Astrocyte (in vitro differentiated cells and primary cell): ENCODE results near the gene BPIFA3. TPM values are rescaled to one million over a fixed set of nuclear protein-coding genes. Genes with fewer than 3 reads are reported as not detected.

Experiments used
- DNase-seq: peaks from one replicate; pipeline ENCODE4 v3.0.0-alpha.2; 2010; ENCODE audit warnings: low read depth
- FAIRE-seq: peaks from 2 replicates; lab custom pipeline; 2011; peaks lifted over from hg19 to GRCh38; lab: Jason Lieb, UNC
- H2AFZ ChIP-seq: 2 replicates; pipeline ENCODE4 v1.6.0; 2012; ENCODE audit warnings: low read depth, low read length, inconsistent platforms
- H3K27ac ChIP-seq: 2 replicates; pipeline ENCODE4 v1.5.1; 2011; ENCODE audit warnings: low read depth, low read length, inconsistent platforms
- H3K27me3 ChIP-seq: 2 replicates; pipeline ENCODE4 v1.6.0; 2011; ENCODE audit warnings: low read length, inconsistent platforms; ENCODE audit not compliant: insufficient read depth
- H3K36me3 ChIP-seq: 2 replicates; pipeline ENCODE4 v1.5.1; 2011; ENCODE audit warnings: low read length, inconsistent platforms; ENCODE audit not compliant: insufficient read depth
- H3K4me1 ChIP-seq: 2 replicates; pipeline ENCODE4 v1.5.1; 2011; ENCODE audit warnings: low read length, inconsistent platforms; ENCODE audit not compliant: insufficient read depth
- H3K4me2 ChIP-seq: 2 replicates; pipeline ENCODE4 v1.6.0; 2012; ENCODE audit warnings: low read length, inconsistent platforms
- H3K4me3 ChIP-seq: 2 replicates; pipeline ENCODE4 v1.5.1; 2011; ENCODE audit warnings: low read depth, mild to moderate bottlenecking, low read length, inconsistent platforms; ENCODE audit not compliant: insufficient read depth
- H3K79me2 ChIP-seq: 2 replicates; pipeline ENCODE4 v1.6.0; 2012; ENCODE audit warnings: mild to moderate bottlenecking, low read length, inconsistent platforms; ENCODE audit not compliant: insufficient read depth
- H3K9ac ChIP-seq: 2 replicates; pipeline ENCODE4 v1.6.0; 2012; ENCODE audit warnings: mild to moderate bottlenecking, low read length, inconsistent platforms
- H3K9me3 ChIP-seq: 2 replicates; pipeline ENCODE4 v1.5.1; 2012; ENCODE audit warnings: low read depth, mild to moderate bottlenecking, low read length, inconsistent platforms; ENCODE audit not compliant: insufficient read depth
- H4K20me1 ChIP-seq: 2 replicates; pipeline ENCODE4 v1.6.0; 2012; ENCODE audit warnings: low read length, inconsistent platforms; ENCODE audit not compliant: insufficient read depth
- H3K27ac Mint-ChIP-seq: one replicate; pipeline ENCODE4 v1.8.0; 2021; ENCODE audit warnings: mild to moderate bottlenecking, mixed read lengths; ENCODE audit not compliant: unreplicated experiment
- H3K27me3 Mint-ChIP-seq: one replicate; pipeline ENCODE4 v1.8.0; 2021; ENCODE audit warnings: low read depth, mixed read lengths; ENCODE audit not compliant: unreplicated experiment
- H3K36me3 Mint-ChIP-seq: one replicate; pipeline ENCODE4 v1.8.0; 2021; ENCODE audit warnings: low read depth, mixed read lengths; ENCODE audit not compliant: unreplicated experiment
- H3K4me1 Mint-ChIP-seq: one replicate; pipeline ENCODE4 v1.8.0; 2021; ENCODE audit warnings: low read depth, mixed read lengths; ENCODE audit not compliant: unreplicated experiment
- H3K4me3 Mint-ChIP-seq: one replicate; pipeline ENCODE4 v1.8.0; 2021; ENCODE audit warnings: mild to moderate bottlenecking, moderate library complexity, mixed read lengths; ENCODE audit not compliant: unreplicated experiment
- H3K9me3 Mint-ChIP-seq: one replicate; pipeline ENCODE4 v1.8.0; 2021; ENCODE audit warnings: mild to moderate bottlenecking, mixed read lengths; ENCODE audit not compliant: unreplicated experiment
- CTCF ChIP-seq: IDR thresholded peaks from 2 replicates; pipeline ENCODE4 v1.5.1; 2011; ENCODE audit warnings: low read depth, mild to moderate bottlenecking, inconsistent platforms, low read length, moderate library complexity; ENCODE audit not compliant: insufficient read depth
- EZH2 ChIP-seq: IDR thresholded peaks from 2 replicates; pipeline ENCODE4 v1.6.1; 2012; ENCODE audit warnings: mild to moderate bottlenecking, low read length, inconsistent platforms; ENCODE audit not compliant: insufficient read depth
- total RNA-seq: library from RNA; stranded (reverse); gene quantifications from 2 replicates; pipeline ENCODE4 v1.2.1, GENCODE V29; 2021

Gene BPIFA3
- total RNA-seq, 1 donor from 2014 or later: not detected

GRCh38 chr20:33229843-33230242 lies 12.7 kb downstream of the BPIFA3 start:
- peaks cover 69% of the 10 kb centered on the region for H3K27me3 Mint-ChIP-seq
- no peak overlapping the region for H3K27ac Mint-ChIP-seq

GRCh38 chr20:33231237-33231636 lies 14.1 kb downstream of the BPIFA3 start:
- Histone ChIP-seq H3K36me3 (no peaks in the 10 kb centered on the region), H3K27me3 (peaks cover 10% of the 10 kb centered on the region), H3K27ac (no peak overlapping the region), H3K9ac (no peak overlapping the region), H2AFZ (no peak overlapping the region), H3K4me3 (no peak overlapping the region), H3K9me3 (no peaks in the 10 kb centered on the region), H3K4me2 (no peak overlapping the region), H3K4me1 (no peaks in the 10 kb centered on the region), H3K79me2 (no peaks in the 10 kb centered on the region), H4K20me1 (no peaks in the 10 kb centered on the region)
- Mint-ChIP-seq H3K27ac (no peak overlapping the region), H3K4me3 (no peak overlapping the region), H3K9me3 (peaks cover under 1% of the 10 kb centered on the region), H3K36me3 (no peaks in the 10 kb centered on the region), H3K4me1 (no peaks in the 10 kb centered on the region), H3K27me3 (peaks cover 67% of the 10 kb centered on the region)
- FAIRE-seq (no peak), DNase-seq (no peak)
- TF ChIP-seq EZH2: no peak

More at GRCh38 chr20:33229843-33230242, 12.7 kb downstream of the BPIFA3 start:
- no peak overlapping the region for H3K4me3 Mint-ChIP-seq
- Histone ChIP-seq H3K4me1 (no peaks in the 10 kb centered on the region), H3K9ac (no peak overlapping the region), H3K27ac (no peak overlapping the region), H2AFZ (no peak overlapping the region), H3K79me2 (no peaks in the 10 kb centered on the region), H3K4me2 (no peak overlapping the region), H3K9me3 (no peaks in the 10 kb centered on the region), H3K27me3 (peaks cover 10% of the 10 kb centered on the region), H3K36me3 (no peaks in the 10 kb centered on the region), H4K20me1 (no peaks in the 10 kb centered on the region), H3K4me3 (no peak overlapping the region)
- TF ChIP-seq CTCF (no peak), EZH2 (no peak)
- H3K9me3 Mint-ChIP-seq: no peaks in the 10 kb centered on the region
- no peaks in the 10 kb centered on the region for H3K36me3 Mint-ChIP-seq
- no peak for FAIRE-seq
- H3K4me1 Mint-ChIP-seq: no peaks in the 10 kb centered on the region
- DNase-seq: no peak

- no peaks in the 10 kb centered on the region for H3K4me1 ChIP-seq
- no peaks in the 10 kb centered on the region for H3K36me3 ChIP-seq
- H2AFZ ChIP-seq: no peak overlapping the region
- H3K4me2 ChIP-seq: no peak overlapping the region
- no peaks in the 10 kb centered on the region for H3K36me3 Mint-ChIP-seq
- peaks cover 4% of the 10 kb centered on the region for H3K9me3 Mint-ChIP-seq
- H3K4me1 Mint-ChIP-seq: no peaks in the 10 kb centered on the region
- H3K27ac ChIP-seq: no peak overlapping the region
- H3K27me3 Mint-ChIP-seq: peaks cover 64% of the 10 kb centered on the region
- peaks cover 10% of the 10 kb centered on the region for H3K27me3 ChIP-seq
- no peak overlapping the region for H3K4me3 Mint-ChIP-seq
- no peak overlapping the region for H3K9ac ChIP-seq
- no peaks in the 10 kb centered on the region for H4K20me1 ChIP-seq
- H3K9me3 ChIP-seq: no peaks in the 10 kb centered on the region
- no peak overlapping the region for H3K27ac Mint-ChIP-seq
- no peaks in the 10 kb centered on the region for H3K79me2 ChIP-seq
- no peak for DNase-seq
- FAIRE-seq: no peak
- no peak overlapping the region for H3K4me3 ChIP-seq
- TF ChIP-seq EZH2: no peak
- TF ChIP-seq CTCF: no peak
These were observed 15.4 kb downstream of the BPIFA3 start for GRCh38 chr20:33232486-33233072.
